Lung (tissue), 12 donors: ENCODE data around the gene ACY1. TPM values are rescaled to one million over a fixed set of nuclear protein-coding genes. Genes with fewer than 3 reads are reported as not detected.

Experiments
- ATAC-seq: fragments of 200-7000 bp; cut with Tn5 transposase; one replicate; pipeline ENCODE4 v1.9.1; 2020; ENCODE audit warnings: moderate number of reproducible peaks; ENCODE audit not compliant: insufficient read depth, low FRiP score
- DNase-seq, 3 donors: peaks; one replicate each; pipeline ENCODE4 v3.0.0-alpha.2; 2013 to 2017
- H3K27ac ChIP-seq, 2 donors: one replicate each; pipeline ENCODE4 v1.5.1; 2013; ENCODE audit warnings: mild to moderate bottlenecking in 2 of 2, moderate library complexity in 2 of 2, control low read depth in 1 of 2, inconsistent platforms in 1 of 2, low read depth in 1 of 2, low read length in 1 of 2
- H3K27me3 ChIP-seq, 3 donors: one replicate each; pipeline ENCODE4 v1.5.1; 2013; ENCODE audit warnings: low read length in 2 of 3; ENCODE audit not compliant: control insufficient read depth in 3 of 3, insufficient read depth in 3 of 3
- H3K36me3 ChIP-seq, 4 donors: one replicate each; pipeline ENCODE4 v1.5.1; 2013; ENCODE audit warnings: low read length in 4 of 4, mild to moderate bottlenecking in 1 of 4, moderate library complexity in 1 of 4; ENCODE audit not compliant: control insufficient read depth in 4 of 4, insufficient read depth in 4 of 4
- H3K4me1 ChIP-seq, 5 donors: one replicate each; pipeline ENCODE4 v1.5.1; 2013; ENCODE audit warnings: low read length in 5 of 5, mild to moderate bottlenecking in 2 of 5, moderate library complexity in 1 of 5; ENCODE audit not compliant: control insufficient read depth in 5 of 5, insufficient read depth in 5 of 5
- H3K4me3 ChIP-seq: one replicate; pipeline ENCODE4 v1.5.1; 2013; ENCODE audit warnings: mild to moderate bottlenecking, control low read depth, moderate library complexity
- H3K9ac ChIP-seq, 2 donors: one replicate each; pipeline ENCODE4 v1.5.1; 2013; ENCODE audit warnings: low read length in 2 of 2, control low read depth in 1 of 2; ENCODE audit not compliant: insufficient read depth in 1 of 2
- H3K9me3 ChIP-seq, 4 donors: one replicate each; pipeline ENCODE4 v1.5.1; 2013; ENCODE audit warnings: low read length in 3 of 4, mild to moderate bottlenecking in 1 of 4, moderate library complexity in 1 of 4; ENCODE audit not compliant: control insufficient read depth in 4 of 4, insufficient read depth in 3 of 4
- CTCF ChIP-seq: IDR thresholded peaks from 2 replicates; pipeline ENCODE4 v1.5.1; 2012; ENCODE audit warnings: mild to moderate bottlenecking; ENCODE audit errors: control extremely low read depth, extremely low read depth
- WGBS, 2 donors: extraction: QIAGEN DNeasy Blood & Tissue Kit; methylation state at CpG; one replicate each; pipeline ENCODE4 v1.1.7; 2013; 5-methylcytosine and 5-hydroxymethylcytosine counted together
- polyA plus RNA-seq, 2 donors: library from polyadenylated mRNA; stranded (reverse); fragments of 200-250 nt; gene quantifications; one replicate each; pipeline ENCODE4 v1.2.1, GENCODE V29; 2013
- total RNA-seq, 2 donors: library from RNA; depleted of rRNA in 1 of 2; stranded (reverse); fragments of >200 nt in 1 of 2; gene quantifications; one replicate each; pipeline ENCODE4 v1.2.1, GENCODE V29; 2014 to 2021
- donor health status: control.
- donor health status: control.
- donor health status: Bipolar disorder and iron deficiency.
- donor health status: healthy.
- donor health status: DM: yes; HTN: yes; CAD: no.

Gene ACY1
- total and polyA plus RNA-seq, 4 donors = 19.6 to 52.6 (median 39.0) TPM

- H3K27me3 ChIP-seq = no peaks in the 10 kb centered on the region
- no peak overlapping the region for H3K4me3 ChIP-seq
- no peak for DNase-seq
- peaks cover 0 to 33% (median 12%) of the 10 kb centered on the region in 5 donors for H3K4me1 ChIP-seq
- H3K36me3 ChIP-seq = no peaks in the 10 kb centered on the region
- H3K9me3 ChIP-seq = no peaks in the 10 kb centered on the region
- no peak overlapping the region for H3K9ac ChIP-seq
- WGBS, 2 donors = 73 to 81% methylated on average over 11 of the region's 11 CpGs
- peak overlapping the region; percentile 25 to 45 for H3K27ac ChIP-seq
- ATAC-seq = no peak
- no peak for TF ChIP-seq CTCF
These were observed 34.3 kb downstream of the ACY1 start for GRCh38 chr3:52017586-52017985.

DNA sequence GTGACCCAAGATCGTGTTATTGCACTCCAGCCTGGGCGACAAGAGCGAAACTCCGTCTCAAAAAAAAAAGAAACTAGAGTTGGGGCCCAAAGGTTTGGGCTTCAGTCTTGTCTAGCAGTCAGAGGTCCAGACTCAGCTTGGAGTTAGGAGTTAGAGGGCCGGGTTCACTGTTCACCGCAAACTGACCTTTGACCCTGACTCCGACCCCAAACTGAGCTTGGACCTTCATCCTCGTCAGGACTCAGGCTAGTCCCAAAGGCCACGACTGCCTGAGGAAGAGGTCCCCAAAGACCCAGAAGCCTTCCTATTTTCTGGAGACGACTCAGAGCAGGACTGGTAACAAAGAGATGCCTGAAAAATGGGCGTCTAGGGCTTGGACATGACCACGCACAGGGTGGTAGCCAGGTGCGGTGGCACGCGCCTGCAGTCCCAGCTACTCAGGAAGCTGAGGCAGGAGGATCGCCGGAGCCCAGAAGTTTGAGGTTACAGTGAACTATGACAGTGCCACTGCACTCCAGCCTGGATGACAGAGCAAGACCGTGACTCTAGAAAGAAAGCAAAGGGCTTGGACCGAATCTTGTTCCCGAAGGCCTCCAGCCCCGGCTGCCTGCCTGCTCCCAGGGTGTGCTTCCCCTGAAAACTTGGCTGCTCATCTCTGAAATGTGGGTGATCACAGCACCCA, 35.1 kb downstream of the ACY1 start:
- DNase-seq = no peak
- Histone ChIP-seq H3K36me3 (no peaks in the 10 kb centered on the region), H3K9me3 (no peaks in the 10 kb centered on the region), H3K27me3 (no peaks in the 10 kb centered on the region), H3K4me3 (no peak overlapping the region), H3K9ac (no peak overlapping the region), H3K27ac (peak overlapping the region; percentile 48 to 92), H3K4me1 (peaks cover 0 to 32% (median 12%) of the 10 kb centered on the region in 5 donors)
- TF ChIP-seq CTCF = no peak
- WGBS, 2 donors = 92% methylated on average over 21 of the region's 21 CpGs
- no peak for ATAC-seq

DNA sequence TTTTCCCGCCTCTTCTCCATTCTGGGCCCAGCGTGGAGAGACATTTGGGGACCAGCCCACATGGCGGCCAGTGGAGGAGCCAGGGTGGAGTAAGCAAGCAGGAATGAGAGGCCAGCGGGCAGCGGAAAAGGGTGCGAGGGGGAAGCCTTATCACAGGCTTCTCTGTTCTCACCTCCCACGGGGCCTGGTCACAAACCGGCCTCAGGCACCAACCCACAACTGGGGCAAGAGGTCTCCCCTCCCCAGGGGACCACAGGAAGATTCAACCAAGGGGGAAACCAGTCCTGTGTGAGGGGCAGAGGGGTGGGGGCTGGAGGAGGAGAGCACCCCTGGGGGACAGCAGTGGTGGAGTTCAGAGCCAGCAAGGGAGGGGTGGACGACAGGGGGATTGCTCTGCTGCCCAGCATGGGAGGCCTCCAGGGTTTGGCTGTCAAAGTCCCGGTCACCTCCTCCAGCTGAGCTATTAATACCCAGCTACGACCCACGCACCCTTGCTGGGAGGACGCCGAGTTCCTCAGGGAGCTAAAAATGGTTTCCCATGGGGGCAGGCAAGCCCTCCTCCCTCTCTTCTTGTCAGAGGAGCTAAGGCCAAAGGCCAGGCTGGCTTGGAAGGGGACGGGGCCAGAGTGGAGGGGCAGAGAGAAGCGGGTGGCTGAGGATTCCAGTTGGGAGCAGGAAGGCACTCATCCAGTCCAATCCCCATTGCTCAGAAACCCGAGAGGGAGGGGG, 36.2 kb downstream of the ACY1 start:
- WGBS, 2 donors = 82 to 89% methylated on average over 16 to 17 of the region's 17 CpGs
- H3K27ac ChIP-seq = peak overlapping the region; percentile 48 to 92
- no peaks in the 10 kb centered on the region for H3K27me3 ChIP-seq
- H3K9ac ChIP-seq = no peak overlapping the region
- H3K4me3 ChIP-seq = no peak overlapping the region
- no peaks in the 10 kb centered on the region for H3K9me3 ChIP-seq
- peaks cover 0 to 37% (median 12%) of the 10 kb centered on the region in 5 donors for H3K4me1 ChIP-seq
- DNase-seq = no peak
- peak; percentile 21 for ATAC-seq
- TF ChIP-seq CTCF = no peak
- no peaks in the 10 kb centered on the region for H3K36me3 ChIP-seq
